Skeletal muscle tissue (tissue), 4 donors: ENCODE results near the gene SEPTIN10. TPM values are rescaled to one million over a fixed set of nuclear protein-coding genes. Genes with fewer than 3 reads are reported as not detected.

Experiments used
- H3K27ac ChIP-seq: one replicate; pipeline ENCODE4 v1.7.0; 2013; ENCODE audit warnings: mild to moderate bottlenecking, low read depth, low read length, inconsistent platforms
- H3K27me3 ChIP-seq, 3 donors: one replicate each; pipeline ENCODE4 v1.7.0; 2013; ENCODE audit warnings: low read length in 3 of 3; ENCODE audit not compliant: control insufficient read depth in 3 of 3, insufficient read depth in 3 of 3
- H3K36me3 ChIP-seq, 3 donors: one replicate each; pipeline ENCODE4 v1.7.0; 2013; ENCODE audit warnings: low read length in 3 of 3; ENCODE audit not compliant: control insufficient read depth in 3 of 3, insufficient read depth in 3 of 3
- H3K4me1 ChIP-seq, 3 donors: one replicate each; pipeline ENCODE4 v1.7.0; 2013; ENCODE audit warnings: low read length in 3 of 3, mild to moderate bottlenecking in 3 of 3; ENCODE audit not compliant: control insufficient read depth in 3 of 3, insufficient read depth in 3 of 3
- H3K4me3 ChIP-seq, 3 donors: one replicate each; pipeline ENCODE4 v1.7.0; 2013; ENCODE audit warnings: low read length in 3 of 3
- H3K9ac ChIP-seq, 3 donors: one replicate each; pipeline ENCODE4 v1.7.0; 2013; ENCODE audit warnings: low read length in 3 of 3, mild to moderate bottlenecking in 3 of 3, moderate library complexity in 2 of 3, low read depth in 1 of 3
- H3K9me3 ChIP-seq, 3 donors: one replicate each; pipeline ENCODE4 v1.7.0; 2013; ENCODE audit warnings: low read length in 3 of 3; ENCODE audit not compliant: control insufficient read depth in 3 of 3
- total RNA-seq: library from RNA; depleted of rRNA; stranded (reverse); fragments of >200 nt; gene quantifications from one replicate; pipeline ENCODE4 v1.2.3, GENCODE V29; 2014
- donor health status: Osteomylitis.

Gene SEPTIN10
- total RNA-seq, 1 donor from 2014 or later: 109 TPM

- Histone ChIP-seq H3K4me3 (no peak overlapping the region), H3K9me3 (no peaks in the 10 kb centered on the region), H3K36me3 (peaks cover 0 to 6% (median 2%) of the 10 kb centered on the region in 3 donors), H3K4me1 (peaks cover 21 to 35% (median 22%) of the 10 kb centered on the region in 3 donors), H3K27ac (no peak overlapping the region), H3K27me3 (no peaks in the 10 kb centered on the region), H3K9ac (no peak overlapping the region)
Measured at GRCh38 chr2:109501461-109501860, 112.3 kb downstream of the SEPTIN10 start.

- Histone ChIP-seq H3K4me1 (peaks cover 21 to 38% (median 22%) of the 10 kb centered on the region in 3 donors), H3K9ac (no peak overlapping the region), H3K27me3 (no peaks in the 10 kb centered on the region), H3K36me3 (peaks cover 0 to 6% (median 2%) of the 10 kb centered on the region in 3 donors), H3K27ac (no peak overlapping the region), H3K9me3 (no peaks in the 10 kb centered on the region), H3K4me3 (no peak overlapping the region)
Measured at GRCh38 chr2:109500910-109501309, 112.9 kb downstream of the SEPTIN10 start.

GRCh38 chr2:109499566-109499965 lies 114.2 kb downstream of the SEPTIN10 start:
- Histone ChIP-seq H3K27ac (no peak overlapping the region), H3K27me3 (no peaks in the 10 kb centered on the region), H3K36me3 (peaks cover 0 to 6% (median 2%) of the 10 kb centered on the region in 3 donors), H3K9ac (no peak overlapping the region), H3K9me3 (no peaks in the 10 kb centered on the region), H3K4me1 (peaks cover 31 to 50% (median 31%) of the 10 kb centered on the region in 3 donors), H3K4me3 (no peak overlapping the region)

GRCh38 chr2:109498906-109499305 lies 114.9 kb downstream of the SEPTIN10 start:
- Histone ChIP-seq H3K4me1 (peaks cover 36 to 57% (median 38%) of the 10 kb centered on the region in 3 donors), H3K9ac (peak overlapping the region in 1 of 3 donors; percentile 43), H3K27me3 (no peaks in the 10 kb centered on the region), H3K9me3 (no peaks in the 10 kb centered on the region), H3K27ac (no peak overlapping the region), H3K36me3 (peaks cover 0 to 4% (median 2%) of the 10 kb centered on the region in 3 donors), H3K4me3 (no peak overlapping the region)

- H3K4me1 ChIP-seq: peaks cover 36 to 64% (median 39%) of the 10 kb centered on the region in 3 donors
- H3K9me3 ChIP-seq: no peaks in the 10 kb centered on the region
- H3K27ac ChIP-seq: peak overlapping the region; percentile 31
- H3K27me3 ChIP-seq: no peaks in the 10 kb centered on the region
- peak overlapping the region; percentile 29 to 43 (median 40) for H3K9ac ChIP-seq
- peak overlapping the region in 2 of 3 donors; percentile 2 to 14 for H3K4me3 ChIP-seq
- H3K36me3 ChIP-seq: peaks cover 0 to 5% (median 2%) of the 10 kb centered on the region in 3 donors
Measured at GRCh38 chr2:109497911-109498870, 115.6 kb downstream of the SEPTIN10 start.

- Histone ChIP-seq H3K27me3 (no peaks in the 10 kb centered on the region), H3K4me3 (peak overlapping the region in 1 of 3 donors; percentile 14), H3K9me3 (no peaks in the 10 kb centered on the region), H3K36me3 (peaks cover 4 to 11% (median 5%) of the 10 kb centered on the region in 3 donors), H3K9ac (peak overlapping the region in 1 of 3 donors; percentile 40), H3K4me1 (peaks cover 36 to 71% (median 39%) of the 10 kb centered on the region in 3 donors), H3K27ac (peak overlapping the region; percentile 73)
Measured at GRCh38 chr2:109497463-109497862, 116.3 kb downstream of the SEPTIN10 start.

GRCh38 chr2:109494351-109494750 lies 119.4 kb downstream of the SEPTIN10 start:
- Histone ChIP-seq H3K9ac (peak overlapping the region in 1 of 3 donors; percentile 60), H3K36me3 (peaks cover 4 to 17% (median 10%) of the 10 kb centered on the region in 3 donors), H3K27ac (peak overlapping the region; percentile 61), H3K4me1 (peaks cover 36 to 65% (median 39%) of the 10 kb centered on the region in 3 donors), H3K4me3 (peak overlapping the region in 2 of 3 donors; percentile 19 to 45), H3K27me3 (no peaks in the 10 kb centered on the region), H3K9me3 (no peaks in the 10 kb centered on the region)

- no peak overlapping the region for H3K27ac ChIP-seq
- no peaks in the 10 kb centered on the region for H3K9me3 ChIP-seq
- H3K27me3 ChIP-seq: no peaks in the 10 kb centered on the region
- H3K4me3 ChIP-seq: peak overlapping the region in 1 of 3 donors; percentile 18
- peaks cover 4 to 17% (median 10%) of the 10 kb centered on the region in 3 donors for H3K36me3 ChIP-seq
- peaks cover 34 to 55% (median 35%) of the 10 kb centered on the region in 3 donors for H3K4me1 ChIP-seq
- no peak overlapping the region for H3K9ac ChIP-seq
Measured at GRCh38 chr2:109493176-109493935, 120.4 kb downstream of the SEPTIN10 start.
